Measurements from ENCODE around the gene FITM1. TPM values are rescaled to one million over a fixed set of nuclear protein-coding genes. Genes with fewer than 3 reads are reported as not detected.

Gene FITM1
- total and polyA plus RNA-seq, 2 donors (not counting 3 experiments of a cell fraction or from before 2014, with no cell fraction given), result 0.54 TPM; not detected in 1

- H3K9me3 ChIP-seq (replicated peaks; ENCODE audit: control insufficient read depth, insufficient read depth, low read length), result no peaks in the 10 kb centered on the region
- DNase-seq (ENCODE audit: low read depth, low spot score) (no peak), FAIRE-seq (no peak)
- peaks cover 25 to 41% of the 10 kb centered on the region in 2 experiments for H3K36me3 ChIP-seq (ENCODE audit: control insufficient read depth in 2 of 2, extremely low read depth in 1 of 2, insufficient read depth in 2 of 2, low read length in 2 of 2)
- H3K27ac ChIP-seq (ENCODE audit: insufficient read depth, low read depth, low read length), result no peak overlapping the region
- BruUV-seq (replicated peaks), result no TSS peak
- no peak overlapping the region for H3K4me3 ChIP-seq (replicated peaks in 1 of 3; ENCODE audit: insufficient read depth in 1 of 3, low read depth in 1 of 3, low read length in 3 of 3)
- TF ChIP-seq POLR2AphosphoS5 (IDR thresholded peaks at IDR 0.05; ENCODE audit: insufficient read depth, low read depth, low read length) (no peak), POLR2A (IDR thresholded peaks at IDR 0.05; ENCODE audit: low read depth, low read length) (no peak), EZH2 (IDR thresholded peaks at IDR 0.05; ENCODE audit: borderline replicate concordance, low read depth, low read length, severe bottlenecking) (no peak), GATA2 (IDR thresholded peaks at IDR 0.05; ENCODE audit: insufficient read depth, insufficient read length, low read depth, low read length) (no peak), MAX (IDR thresholded peaks at IDR 0.05; ENCODE audit: insufficient read depth, insufficient read length) (no peak), CTCF (IDR thresholded peaks at IDR 0.05; ENCODE audit: extremely low read depth in 1 of 2, insufficient read depth in 1 of 2, low read depth in 1 of 2, low read length in 2 of 2) (no peak)
- H2AFZ ChIP-seq (ENCODE audit: low read depth, low read length), result no peak overlapping the region
- peaks cover 15% of the 10 kb centered on the region for H3K4me1 ChIP-seq (ENCODE audit: control insufficient read depth, extremely low read depth, insufficient read depth, low read length)
- H3K27me3 ChIP-seq (ENCODE audit: control insufficient read depth in 2 of 2, insufficient read depth in 2 of 2, low read length in 2 of 2), result no peaks in the 10 kb centered on the region
- peaks cover 5% of the 10 kb centered on the region for H3K79me2 ChIP-seq (ENCODE audit: control insufficient read depth, insufficient read depth, low read length)
- no peak overlapping the region for H3K4me2 ChIP-seq (ENCODE audit: insufficient read depth, low read length)
- CTCF ChIA-PET, result interaction anchor here (1.4 kb wide), 1 partner anchor 11 kb away, joined by 3 read pairs; the partner anchor contains the start of gene PSME2
- dilution Hi-C loops (cut with MboI; ENCODE audit: extremely low pct_ligation_motif_present, low sequenced_read_pairs), result no loop called here
- POLR2A ChIA-PET, result no interaction called here
- no peaks in the 10 kb centered on the region for H3K9me1 ChIP-seq (replicated peaks; ENCODE audit: control insufficient read depth, extremely low read depth, insufficient read depth, low read length)
- intact Hi-C loops (cut with micrococcal nuclease), result no loop called here
- H3K9ac ChIP-seq (replicated peaks; ENCODE audit: extremely low read depth, insufficient read depth, low read length), result no peak overlapping the region
- H4K20me1 ChIP-seq (replicated peaks; ENCODE audit: control insufficient read depth, extremely low read depth, insufficient read depth, low read length), result no peaks in the 10 kb centered on the region
These were observed 26.9 kb downstream of the FITM1 start for GRCh38 chr14:24157331-24157730.
